EL (cell line): ENCODE measurements around the gene COMMD10.
"Not testable (repeated sequence)": the region's sequence is repeated elsewhere in the genome, so short reads cannot be mapped to it uniquely, and the experiment has no call there.

Experiments
- DNase-seq: peaks from one replicate; pipeline ENCODE4 v3.0.0-alpha.2; 2016

The COMMD10 gene

GRCh38 chr5:116084871-116085715, at the start of gene COMMD10:
Gene COMMD10, plus strand, starts transcription at chr5:116085025.
- peak; percentile 84 for DNase-seq

- DNase-seq = no peak
Measured at GRCh38 chr5:116035123-116035522, 49.7 kb upstream of the COMMD10 start.

- DNase-seq = no peak
Measured at GRCh38 chr5:116037236-116037822, 47.5 kb upstream of the COMMD10 start.

GRCh38 chr5:116038817-116039216, 46.0 kb upstream of the COMMD10 start:
- DNase-seq = no peak

GRCh38 chr5:116042375-116042774, 42.5 kb upstream of the COMMD10 start:
- DNase-seq = no peak

- DNase-seq = no peak
Measured at GRCh38 chr5:116044073-116044472, 40.8 kb upstream of the COMMD10 start.

GRCh38 chr5:116045821-116046220, 39.0 kb upstream of the COMMD10 start:
- DNase-seq = no peak

- no peak for DNase-seq
Measured at GRCh38 chr5:116046261-116046660, 38.6 kb upstream of the COMMD10 start.

GRCh38 chr5:116046823-116047222, 38.0 kb upstream of the COMMD10 start:
- DNase-seq = no peak

GRCh38 chr5:116058346-116058936, 26.4 kb upstream of the COMMD10 start:
- no peak for DNase-seq

GRCh38 chr5:116062352-116062751, 22.5 kb upstream of the COMMD10 start:
- no peak for DNase-seq

- peak; percentile 18 for DNase-seq
Measured at GRCh38 chr5:116063950-116064349, 20.9 kb upstream of the COMMD10 start.

- peak; percentile 58 for DNase-seq
Measured at GRCh38 chr5:116068028-116068632, 16.7 kb upstream of the COMMD10 start.

GRCh38 chr5:116071211-116071610, 13.6 kb upstream of the COMMD10 start:
- DNase-seq = no peak

- DNase-seq = no peak
Measured at GRCh38 chr5:116075191-116075831, 9.5 kb upstream of the COMMD10 start.

- no peak for DNase-seq
Measured at GRCh38 chr5:116076496-116076895, 8.3 kb upstream of the COMMD10 start.

- DNase-seq = no peak
Measured at GRCh38 chr5:116078199-116078598, 6.6 kb upstream of the COMMD10 start.

- DNase-seq = no peak
Measured at GRCh38 chr5:116084287-116084691, 536 bp upstream of the COMMD10 start.

GRCh38 chr5:116086309-116086708, 1.5 kb downstream of the COMMD10 start:
- not testable (repeated sequence) for DNase-seq

- DNase-seq = no peak
Measured at GRCh38 chr5:116088062-116088461, 3.2 kb downstream of the COMMD10 start.

- DNase-seq = no peak
Measured at GRCh38 chr5:116090302-116090701, 5.5 kb downstream of the COMMD10 start.

GRCh38 chr5:116091416-116091815, 6.6 kb downstream of the COMMD10 start:
- no peak for DNase-seq

- DNase-seq = peak; percentile 55
Measured at GRCh38 chr5:116097301-116097700, 12.5 kb downstream of the COMMD10 start.
